GM18502 (cell line): ENCODE measurements around the gene CD300A.
A peak's percentile ranks its signal among the peaks of the same experiment; 100 is the strongest.
"Not testable (repeated sequence)": the region's sequence is repeated elsewhere in the genome, so short reads cannot be mapped to it uniquely, and the experiment has no call there.

Experiments used
- ATAC-seq: cut with Tn5 transposase; IDR thresholded peaks from one replicate; pipeline ENCODE4 v1.9.1; 2021; ENCODE audit warnings: mild to moderate bottlenecking; ENCODE audit not compliant: unreplicated experiment, poor library complexity

Gene CD300A

GRCh38 chr17:74475189-74475588, 8.8 kb downstream of the CD300A start:
- ATAC-seq: no peak

GRCh38 chr17:74477411-74477810, 11.0 kb downstream of the CD300A start:
- no peak for ATAC-seq

- no peak for ATAC-seq
Observed at GRCh38 chr17:74478420-74479100, 12.1 kb downstream of the CD300A start.

GRCh38 chr17:74480290-74480689, 13.9 kb downstream of the CD300A start:
- no peak for ATAC-seq

GRCh38 chr17:74481621-74482020, 15.2 kb downstream of the CD300A start:
- no peak for ATAC-seq

- no peak for ATAC-seq
Observed at GRCh38 chr17:74484066-74484465, 17.6 kb downstream of the CD300A start.

- no peak for ATAC-seq
Observed at GRCh38 chr17:74485022-74485743, 18.7 kb downstream of the CD300A start.

- ATAC-seq: no peak
Observed at GRCh38 chr17:74485841-74486240, 19.4 kb downstream of the CD300A start.

GRCh38 chr17:74488276-74488675, 21.8 kb downstream of the CD300A start:
- not testable (repeated sequence) for ATAC-seq

- ATAC-seq: no peak
Observed at GRCh38 chr17:74490716-74491115, 24.3 kb downstream of the CD300A start.

GRCh38 chr17:74491626-74492025, 25.2 kb downstream of the CD300A start:
- no peak for ATAC-seq

- ATAC-seq: no peak
Observed at GRCh38 chr17:74493331-74493833, 26.9 kb downstream of the CD300A start.

- ATAC-seq: no peak
Observed at GRCh38 chr17:74497471-74497870, 31.0 kb downstream of the CD300A start.

- ATAC-seq: no peak
Observed at GRCh38 chr17:74499992-74500391, 33.6 kb downstream of the CD300A start.

- ATAC-seq: no peak
Observed at GRCh38 chr17:74502861-74503260, 36.4 kb downstream of the CD300A start.

GRCh38 chr17:74503949-74504348, 37.5 kb downstream of the CD300A start:
- ATAC-seq: not testable (repeated sequence)

- no peak for ATAC-seq
Observed at GRCh38 chr17:74508156-74508555, 41.7 kb downstream of the CD300A start.

GRCh38 chr17:74512036-74512435, 45.6 kb downstream of the CD300A start:
- no peak for ATAC-seq

- peak; percentile 63 for ATAC-seq
Observed at GRCh38 chr17:74512624-74513091, 46.2 kb downstream of the CD300A start.

GRCh38 chr17:74513987-74514631, 47.7 kb downstream of the CD300A start:
- no peak for ATAC-seq
